ENCODE measurements around the gene HESX1. TPM values are rescaled to one million over a fixed set of nuclear protein-coding genes. Genes with fewer than 3 reads are reported as not detected.
A peak's percentile ranks its signal among the peaks of the same experiment; 100 is the strongest.

The HESX1 gene
- total and polyA plus RNA-seq, 9 of the 15 experiments (the other 6 are each of a cell fraction or from before 2014, with no cell fraction given): 0.16 to 1.2 (median 0.76) TPM

DNA sequence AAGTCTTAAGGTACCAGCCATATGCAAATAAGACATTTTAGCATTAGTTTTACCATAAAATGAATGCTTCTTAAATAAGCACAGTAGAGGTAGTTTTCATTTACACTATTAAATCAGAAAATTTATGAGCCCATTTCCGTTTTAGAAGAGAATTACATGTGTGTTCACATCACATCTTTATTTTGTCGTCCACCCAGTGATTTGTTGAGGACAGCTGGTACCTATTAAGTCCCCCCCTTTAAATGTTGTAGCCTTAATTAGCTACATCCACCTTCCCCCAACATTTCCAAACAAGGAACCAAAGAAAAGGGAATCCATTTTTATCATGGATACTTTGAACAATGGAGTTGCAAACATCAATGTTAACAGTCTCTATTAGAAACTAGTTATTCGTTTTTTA is 41.5 kb downstream of the HESX1 start:
- no peaks in the 10 kb centered on the region for H3K36me3 ChIP-seq (ENCODE audit: control insufficient read depth, insufficient read depth, low read length)
- no peak overlapping the region for H3K27ac ChIP-seq (ENCODE audit: extremely low read depth, low read depth, low read length)
- in situ Hi-C loops (cut with MboI) (no loop called here), intact Hi-C loops (cut with micrococcal nuclease) (no loop called here)
- POLR2A ChIA-PET: interaction anchor here (0.8 kb wide), 1 partner anchor 12 kb away, joined by 3 read pairs; no protein-coding TSS in a partner anchor
- FAIRE-seq (no peak), DNase-seq (ENCODE audit: extremely low read depth in 1 of 4, low spot score in 3 of 4) (no peak), ATAC-seq (no peak)
- peaks cover 5 to 51% of the 10 kb centered on the region in 2 experiments; a peak in 3 of 5 replicates for H3K27me3 ChIP-seq (ENCODE audit: control insufficient read depth in 2 of 2, insufficient read depth in 2 of 2, low read length in 2 of 2)
- no peaks in the 10 kb centered on the region for H3K9me3 ChIP-seq (replicated peaks; ENCODE audit: control insufficient read depth, insufficient read depth, low read depth, low read length)
- TF ChIP-seq CBX8 (IDR thresholded peaks at IDR 0.05; ENCODE audit: borderline replicate concordance, extremely low read depth, low read depth, low read length, poor library complexity, severe bottlenecking) (peak; percentile 35), KHSRP (IDR thresholded peaks at IDR 0.05) (no peak), TBL1XR1 (IDR thresholded peaks at IDR 0.05; ENCODE audit: low read length in 2 of 2) (no peak)
- H3K9ac ChIP-seq (ENCODE audit: insufficient read depth in 1 of 2, low read depth in 2 of 2, low read length in 2 of 2): no peak overlapping the region
- H2AFZ ChIP-seq (ENCODE audit: low read depth, low read length): no peak overlapping the region
- no peaks in the 10 kb centered on the region for H3K4me1 ChIP-seq (replicated peaks in 1 of 2; ENCODE audit: control insufficient read depth in 2 of 2, insufficient read depth in 2 of 2, low read length in 2 of 2)
- CTCF ChIA-PET (ENCODE audit: low intra/inter-chr PET ratio): no interaction called here
- H3K4me3 ChIP-seq: no peak overlapping the region
- H4K20me1 ChIP-seq (replicated peaks; ENCODE audit: control insufficient read depth, insufficient read depth, low read length): no peaks in the 10 kb centered on the region
- BruUV-seq (replicated peaks): no TSS peak
- H3K9me1 ChIP-seq (ENCODE audit: control insufficient read depth, insufficient read depth, low read length): no peaks in the 10 kb centered on the region
- H3K79me2 ChIP-seq (ENCODE audit: control insufficient read depth, insufficient read depth, low read length): no peaks in the 10 kb centered on the region
- 3% methylated on average over 3 of the region's 3 CpGs for WGBS (ENCODE audit: insufficient coverage, low coverage, missing lambda C conversion rate)
- H3K4me2 ChIP-seq (ENCODE audit: insufficient read depth, low read length): no peak overlapping the region

DNA sequence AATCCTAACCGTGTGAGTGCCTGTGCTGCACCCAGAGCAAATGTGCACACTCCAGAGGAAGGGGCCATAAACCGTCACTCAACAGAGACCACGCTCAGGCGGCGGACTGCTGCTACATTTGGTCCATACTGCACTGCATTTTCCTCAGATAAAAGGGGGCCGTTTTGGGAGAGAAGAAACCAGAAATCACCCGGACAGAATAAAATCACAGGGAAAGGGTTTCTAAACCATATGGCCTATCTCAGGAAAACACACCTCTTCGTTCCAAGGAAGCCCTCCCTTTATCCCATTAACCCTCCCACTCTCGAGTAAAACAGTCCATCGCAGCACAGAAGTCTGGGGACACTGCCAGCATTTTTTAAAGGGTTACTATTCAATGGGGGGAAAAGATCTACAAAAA is 42.2 kb downstream of the HESX1 start:
- no peaks in the 10 kb centered on the region for H3K9me1 ChIP-seq (ENCODE audit: control insufficient read depth, insufficient read depth, low read length)
- no peak overlapping the region for H2AFZ ChIP-seq (ENCODE audit: low read depth, low read length)
- H3K4me3 ChIP-seq: no peak overlapping the region
- intact Hi-C loops (cut with micrococcal nuclease) (no loop called here), in situ Hi-C loops (cut with MboI) (no loop called here)
- ATAC-seq (no peak), DNase-seq (ENCODE audit: extremely low read depth in 1 of 4, low spot score in 3 of 4) (no peak), FAIRE-seq (no peak)
- no peak overlapping the region for H3K4me2 ChIP-seq (ENCODE audit: insufficient read depth, low read length)
- no peak overlapping the region for H3K27ac ChIP-seq (ENCODE audit: extremely low read depth, low read depth, low read length)
- H3K36me3 ChIP-seq (ENCODE audit: control insufficient read depth, insufficient read depth, low read length): no peaks in the 10 kb centered on the region
- no peaks in the 10 kb centered on the region for H3K79me2 ChIP-seq (ENCODE audit: control insufficient read depth, insufficient read depth, low read length)
- WGBS (ENCODE audit: insufficient coverage, low coverage, missing lambda C conversion rate): 3% methylated on average over 5 of the region's 10 CpGs
- no TSS peak for BruUV-seq (replicated peaks)
- ChIA-PET POLR2A (no interaction called here), CTCF (ENCODE audit: low intra/inter-chr PET ratio) (no interaction called here)
- no peaks in the 10 kb centered on the region for H3K4me1 ChIP-seq (replicated peaks in 1 of 2; ENCODE audit: control insufficient read depth in 2 of 2, insufficient read depth in 2 of 2, low read length in 2 of 2)
- peaks cover 2 to 43% of the 10 kb centered on the region in 2 experiments; a peak in 2 of 5 replicates for H3K27me3 ChIP-seq (ENCODE audit: control insufficient read depth in 2 of 2, insufficient read depth in 2 of 2, low read length in 2 of 2)
- no peaks in the 10 kb centered on the region for H3K9me3 ChIP-seq (replicated peaks; ENCODE audit: control insufficient read depth, insufficient read depth, low read depth, low read length)
- no peaks in the 10 kb centered on the region for H4K20me1 ChIP-seq (replicated peaks; ENCODE audit: control insufficient read depth, insufficient read depth, low read length)
- H3K9ac ChIP-seq (ENCODE audit: insufficient read depth in 1 of 2, low read depth in 2 of 2, low read length in 2 of 2): no peak overlapping the region
- TF ChIP-seq GABPA (tag; conservative IDR thresholded peaks at IDR 0.05; ENCODE audit: low read depth) (no peak), SAFB2 (IDR thresholded peaks at IDR 0.05; ENCODE audit: borderline replicate concordance, low read depth, low read length, severe bottlenecking) (no peak), SIN3A (IDR thresholded peaks at IDR 0.05; ENCODE audit: borderline replicate concordance in 2 of 2, control insufficient read depth in 1 of 2, low read depth in 2 of 2, low read length in 2 of 2) (no peak), SRSF9 (IDR thresholded peaks at IDR 0.05; ENCODE audit: borderline replicate concordance, low read depth, low read length) (no peak), ZKSCAN3 (CRISPR knock-in tag; IDR thresholded peaks at IDR 0.05) (no peak)
- TF ChIP-seq, protein P1, sequence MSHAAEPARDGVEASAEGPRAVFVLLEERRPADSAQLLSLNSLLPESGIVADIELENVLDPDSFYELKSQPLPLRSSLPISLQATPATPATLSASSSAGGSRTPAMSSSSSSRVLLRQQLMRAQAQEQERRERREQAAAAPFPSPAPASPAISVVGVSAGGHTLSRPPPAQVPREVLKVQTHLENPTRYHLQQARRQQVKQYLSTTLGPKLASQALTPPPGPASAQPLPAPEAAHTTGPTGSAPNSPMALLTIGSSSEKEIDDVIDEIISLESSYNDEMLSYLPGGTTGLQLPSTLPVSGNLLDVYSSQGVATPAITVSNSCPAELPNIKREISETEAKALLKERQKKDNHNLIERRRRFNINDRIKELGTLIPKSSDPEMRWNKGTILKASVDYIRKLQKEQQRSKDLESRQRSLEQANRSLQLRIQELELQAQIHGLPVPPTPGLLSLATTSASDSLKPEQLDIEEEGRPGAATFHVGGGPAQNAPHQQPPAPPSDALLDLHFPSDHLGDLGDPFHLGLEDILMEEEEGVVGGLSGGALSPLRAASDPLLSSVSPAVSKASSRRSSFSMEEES (CRISPR knock-in tag; IDR thresholded peaks at IDR 0.05): no peak
- TF ChIP-seq, protein P2, sequence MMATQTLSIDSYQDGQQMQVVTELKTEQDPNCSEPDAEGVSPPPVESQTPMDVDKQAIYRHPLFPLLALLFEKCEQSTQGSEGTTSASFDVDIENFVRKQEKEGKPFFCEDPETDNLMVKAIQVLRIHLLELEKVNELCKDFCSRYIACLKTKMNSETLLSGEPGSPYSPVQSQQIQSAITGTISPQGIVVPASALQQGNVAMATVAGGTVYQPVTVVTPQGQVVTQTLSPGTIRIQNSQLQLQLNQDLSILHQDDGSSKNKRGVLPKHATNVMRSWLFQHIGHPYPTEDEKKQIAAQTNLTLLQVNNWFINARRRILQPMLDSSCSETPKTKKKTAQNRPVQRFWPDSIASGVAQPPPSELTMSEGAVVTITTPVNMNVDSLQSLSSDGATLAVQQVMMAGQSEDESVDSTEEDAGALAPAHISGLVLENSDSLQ (IDR thresholded peaks at IDR 0.05): no peak
- TF ChIP-seq, protein P3, sequence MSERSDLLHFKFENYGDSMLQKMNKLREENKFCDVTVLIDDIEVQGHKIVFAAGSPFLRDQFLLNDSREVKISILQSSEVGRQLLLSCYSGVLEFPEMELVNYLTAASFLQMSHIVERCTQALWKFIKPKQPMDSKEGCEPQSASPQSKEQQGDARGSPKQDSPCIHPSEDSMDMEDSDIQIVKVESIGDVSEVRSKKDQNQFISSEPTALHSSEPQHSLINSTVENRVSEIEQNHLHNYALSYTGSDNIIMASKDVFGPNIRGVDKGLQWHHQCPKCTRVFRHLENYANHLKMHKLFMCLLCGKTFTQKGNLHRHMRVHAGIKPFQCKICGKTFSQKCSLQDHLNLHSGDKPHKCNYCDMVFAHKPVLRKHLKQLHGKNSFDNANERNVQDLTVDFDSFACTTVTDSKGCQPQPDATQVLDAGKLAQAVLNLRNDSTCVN (CRISPR knock-in tag; IDR thresholded peaks at IDR 0.05): no peak
